Osteoblast (primary cell): ENCODE measurements around the gene FFAR3. TPM values are rescaled to one million over a fixed set of nuclear protein-coding genes. Genes with fewer than 3 reads are reported as not detected.

Source experiments
- DNase-seq: peaks from one replicate; pipeline ENCODE4 v3.0.0; 2011; ENCODE audit warnings: low spot score, mixed read lengths; ENCODE audit not compliant: insufficient read length; ENCODE audit errors: missing footprints
- H2AFZ ChIP-seq: 2 replicates; pipeline ENCODE4 v1.6.0; 2011; ENCODE audit warnings: mild to moderate bottlenecking, low read length
- H3K27ac ChIP-seq: 2 replicates; pipeline ENCODE4 v1.5.1; 2011; ENCODE audit warnings: mild to moderate bottlenecking, low read depth, low read length, moderate library complexity
- H3K27me3 ChIP-seq: 2 replicates; pipeline ENCODE4 v1.6.0; 2012; ENCODE audit warnings: mild to moderate bottlenecking, control low read depth, inconsistent platforms, low read length, moderate library complexity; ENCODE audit not compliant: insufficient read depth
- H3K36me3 ChIP-seq: 2 replicates; pipeline ENCODE4 v1.5.1; 2011; ENCODE audit warnings: mild to moderate bottlenecking, low read length, control low read depth, moderate library complexity; ENCODE audit not compliant: insufficient read depth
- H3K4me1 ChIP-seq: 2 replicates; pipeline ENCODE4 v1.5.1; 2011; ENCODE audit warnings: mild to moderate bottlenecking, low read length, control low read depth, moderate library complexity; ENCODE audit not compliant: insufficient read depth
- H3K4me2 ChIP-seq: 2 replicates; pipeline ENCODE4 v1.6.0; 2011; ENCODE audit warnings: mild to moderate bottlenecking, low read length; ENCODE audit not compliant: insufficient read depth
- H3K4me3 ChIP-seq: fragments of 200-600 bp; sonication (generic); 3 replicates; pipeline ENCODE4 v1.5.1; 2012; ENCODE audit warnings: mild to moderate bottlenecking, low read length, inconsistent platforms; ENCODE audit not compliant: insufficient read depth
- H3K79me2 ChIP-seq: 2 replicates; pipeline ENCODE4 v1.6.0; 2012; ENCODE audit warnings: mild to moderate bottlenecking, low read length, control low read depth, inconsistent platforms; ENCODE audit not compliant: insufficient read depth
- H3K9me3 ChIP-seq: 2 replicates; pipeline ENCODE4 v1.5.1; 2011; ENCODE audit warnings: low read depth, low read length, control low read depth
- H4K20me1 ChIP-seq: 2 replicates; pipeline ENCODE4 v1.6.0; 2012; ENCODE audit warnings: mild to moderate bottlenecking, low read length, control low read depth; ENCODE audit not compliant: insufficient read depth
- total RNA-seq: library from RNA; depleted of rRNA; stranded (reverse); fragments of >200 nt; gene quantifications from 2 replicates; pipeline ENCODE4 v1.2.3, GENCODE V29; 2012
- TF ChIP-seq, protein P1 (sequence below): IDR thresholded peaks from 2 replicates; pipeline ENCODE4 v1.5.1; 2011; ENCODE audit warnings: mild to moderate bottlenecking, low read depth, low read length, moderate library complexity; ENCODE audit errors: extremely low read depth

FFAR3 gene
- total RNA-seq, 1 donor, result not detected

DNA sequence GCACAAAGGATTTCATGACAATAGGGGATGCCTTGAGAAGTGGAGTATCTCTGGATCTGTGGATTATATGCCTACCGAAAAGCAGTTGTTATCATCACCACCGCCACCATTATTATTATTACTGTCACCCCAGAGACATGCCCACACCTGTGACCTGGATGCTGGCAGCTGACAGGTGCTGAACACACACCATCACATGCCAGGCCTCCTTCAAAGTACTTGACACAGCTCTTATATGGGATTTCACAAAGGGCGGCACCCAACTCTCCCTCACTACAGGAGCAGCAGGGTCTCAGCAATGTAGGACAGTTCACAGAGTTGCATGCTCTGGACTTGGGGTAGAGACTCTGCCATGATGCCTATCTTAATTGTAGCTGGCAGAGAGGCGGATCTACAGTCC is 7.0 kb downstream of the FFAR3 start:
- Histone ChIP-seq H3K4me1 (no peaks in the 10 kb centered on the region), H3K4me3 (no peak overlapping the region), H4K20me1 (no peaks in the 10 kb centered on the region), H3K36me3 (no peaks in the 10 kb centered on the region), H3K9me3 (no peaks in the 10 kb centered on the region), H3K4me2 (no peak overlapping the region), H3K79me2 (no peaks in the 10 kb centered on the region), H2AFZ (no peak overlapping the region), H3K27ac (no peak overlapping the region), H3K27me3 (no peaks in the 10 kb centered on the region)
- DNase-seq, result no peak
- TF ChIP-seq, protein P1, sequence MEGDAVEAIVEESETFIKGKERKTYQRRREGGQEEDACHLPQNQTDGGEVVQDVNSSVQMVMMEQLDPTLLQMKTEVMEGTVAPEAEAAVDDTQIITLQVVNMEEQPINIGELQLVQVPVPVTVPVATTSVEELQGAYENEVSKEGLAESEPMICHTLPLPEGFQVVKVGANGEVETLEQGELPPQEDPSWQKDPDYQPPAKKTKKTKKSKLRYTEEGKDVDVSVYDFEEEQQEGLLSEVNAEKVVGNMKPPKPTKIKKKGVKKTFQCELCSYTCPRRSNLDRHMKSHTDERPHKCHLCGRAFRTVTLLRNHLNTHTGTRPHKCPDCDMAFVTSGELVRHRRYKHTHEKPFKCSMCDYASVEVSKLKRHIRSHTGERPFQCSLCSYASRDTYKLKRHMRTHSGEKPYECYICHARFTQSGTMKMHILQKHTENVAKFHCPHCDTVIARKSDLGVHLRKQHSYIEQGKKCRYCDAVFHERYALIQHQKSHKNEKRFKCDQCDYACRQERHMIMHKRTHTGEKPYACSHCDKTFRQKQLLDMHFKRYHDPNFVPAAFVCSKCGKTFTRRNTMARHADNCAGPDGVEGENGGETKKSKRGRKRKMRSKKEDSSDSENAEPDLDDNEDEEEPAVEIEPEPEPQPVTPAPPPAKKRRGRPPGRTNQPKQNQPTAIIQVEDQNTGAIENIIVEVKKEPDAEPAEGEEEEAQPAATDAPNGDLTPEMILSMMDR, result no peak

DNA sequence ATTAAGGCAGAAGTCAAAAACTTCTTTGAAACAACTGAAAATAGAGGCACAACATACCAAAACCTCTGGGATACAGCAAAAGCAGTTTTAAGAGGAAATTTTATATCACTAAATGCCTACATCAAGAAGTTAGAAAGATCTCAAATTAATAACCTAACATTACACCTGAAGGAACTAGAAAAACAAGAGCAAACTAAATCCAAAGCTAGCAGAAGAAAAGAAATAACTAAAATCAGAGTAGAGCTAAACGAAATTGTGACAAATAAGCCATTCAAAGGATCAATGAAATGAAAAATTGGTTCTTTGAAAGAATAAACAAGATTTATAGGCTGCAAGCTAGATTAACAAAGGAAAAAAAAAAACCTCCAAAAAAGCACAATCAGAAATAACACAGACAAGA is 10.1 kb downstream of the FFAR3 start:
- no peaks in the 10 kb centered on the region for H4K20me1 ChIP-seq
- TF ChIP-seq, protein P1, result no peak
- H2AFZ ChIP-seq, result no peak overlapping the region

DNA sequence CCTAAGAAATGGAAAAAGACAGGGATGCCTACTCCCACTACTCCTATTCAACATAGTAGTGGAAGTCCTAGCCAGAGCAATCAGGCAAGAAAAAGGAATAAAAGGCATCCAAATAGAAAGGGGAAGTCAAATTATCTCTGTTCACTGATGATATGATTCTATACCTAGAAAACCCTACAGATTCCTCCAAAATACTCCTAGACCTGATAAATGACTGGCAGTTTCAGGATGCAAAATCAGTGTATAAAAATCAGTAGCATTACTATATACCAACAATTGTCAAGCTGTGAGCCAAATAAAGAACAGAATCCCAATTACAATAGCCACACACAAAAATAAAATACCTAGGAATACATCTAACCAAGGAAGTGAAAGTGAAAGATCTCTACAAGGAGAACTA is 11.3 kb downstream of the FFAR3 start:
- Histone ChIP-seq H3K27me3 (no peaks in the 10 kb centered on the region), H3K79me2 (no peaks in the 10 kb centered on the region), H3K9me3 (no peaks in the 10 kb centered on the region), H3K36me3 (no peaks in the 10 kb centered on the region), H2AFZ (no peak overlapping the region), H3K4me2 (no peak overlapping the region), H4K20me1 (no peaks in the 10 kb centered on the region), H3K4me1 (no peaks in the 10 kb centered on the region), H3K4me3 (no peak overlapping the region), H3K27ac (no peak overlapping the region)
- DNase-seq, result no peak
- TF ChIP-seq, protein P1, result no peak

More for the DNA sequence above, 10.1 kb downstream of the FFAR3 start:
- no peaks in the 10 kb centered on the region for H3K79me2 ChIP-seq
- no peaks in the 10 kb centered on the region for H3K27me3 ChIP-seq
- no peaks in the 10 kb centered on the region for H3K9me3 ChIP-seq
- no peaks in the 10 kb centered on the region for H3K4me1 ChIP-seq
- H3K4me2 ChIP-seq, result no peak overlapping the region
- H3K27ac ChIP-seq, result no peak overlapping the region
- H3K36me3 ChIP-seq, result no peaks in the 10 kb centered on the region
- DNase-seq, result no peak
- H3K4me3 ChIP-seq, result no peak overlapping the region

DNA sequence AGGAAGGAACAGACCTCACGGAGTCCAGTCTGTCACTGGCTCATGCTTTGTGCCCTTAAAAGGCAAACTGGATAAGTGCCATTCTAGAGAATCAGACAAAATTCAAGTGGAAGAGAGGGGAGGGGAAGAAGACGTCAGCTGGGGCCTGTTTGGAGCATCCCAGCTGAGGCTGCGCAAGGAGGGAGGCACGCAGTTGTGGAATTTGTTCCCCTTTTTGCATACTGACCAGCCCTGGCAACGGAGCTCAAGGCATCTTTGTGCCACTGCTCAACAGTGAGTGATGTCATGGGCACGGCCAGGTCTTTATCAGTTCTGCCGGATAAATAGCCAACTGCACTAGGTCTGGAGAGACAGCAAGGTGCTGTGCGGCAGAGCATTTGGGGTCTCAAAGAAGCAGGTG is 12.5 kb downstream of the FFAR3 start, which contains the start of gene GPR42:
TSS of gene GPR42 (plus strand) at position 347 of the 400 bp plus-strand sequence. CDS start 292 bp downstream, outside the sequence.
- Histone ChIP-seq H2AFZ (no peak within 1 kb of the TSS), H3K36me3 (no peaks in the 10 kb centered on the region), H3K27ac (no peak within 1 kb of the TSS), H3K79me2 (no peaks in the 10 kb centered on the region), H3K4me3 (no peak within 1 kb of the TSS), H3K4me2 (no peak within 1 kb of the TSS), H3K9me3 (no peaks in the 10 kb centered on the region), H3K27me3 (no peaks in the 10 kb centered on the region), H4K20me1 (no peaks in the 10 kb centered on the region), H3K4me1 (no peaks in the 10 kb centered on the region)
- no peak for DNase-seq
- TF ChIP-seq, protein P1, result no peak
